CD4-positive, alpha-beta T cell treated with Interleukin-15 for 4 hours (primary cell): ENCODE measurements around the gene SLC16A4.
A peak's percentile ranks its signal among the peaks of the same experiment; 100 is the strongest.

Source experiments
- DNase-seq: peaks from one replicate; pipeline ENCODE4 v3.0.0-alpha.2; 2020; ENCODE audit warnings: low spot score

Gene SLC16A4

GRCh38 chr1:110356379-110356778, 34.4 kb downstream of the SLC16A4 start:
- DNase-seq: no peak

- DNase-seq: no peak
These were observed 35.5 kb downstream of the SLC16A4 start for GRCh38 chr1:110355321-110355720.

GRCh38 chr1:110350360-110350759, 40.5 kb downstream of the SLC16A4 start:
- DNase-seq: no peak

- DNase-seq: no peak
These were observed 42.1 kb downstream of the SLC16A4 start for GRCh38 chr1:110348771-110349170.

GRCh38 chr1:110348050-110348449, 42.8 kb downstream of the SLC16A4 start:
- no peak for DNase-seq

- DNase-seq: no peak
These were observed 43.5 kb downstream of the SLC16A4 start for GRCh38 chr1:110347182-110347893.

- DNase-seq: no peak
These were observed 44.1 kb downstream of the SLC16A4 start for GRCh38 chr1:110346690-110347089.

- no peak for DNase-seq
These were observed 45.3 kb downstream of the SLC16A4 start for GRCh38 chr1:110345480-110345879.

- DNase-seq: no peak
These were observed 46.7 kb downstream of the SLC16A4 start for GRCh38 chr1:110344152-110344551.

- no peak for DNase-seq
These were observed 47.6 kb downstream of the SLC16A4 start for GRCh38 chr1:110343249-110343648.

- no peak for DNase-seq
These were observed 48.9 kb downstream of the SLC16A4 start for GRCh38 chr1:110341872-110342331.

GRCh38 chr1:110341146-110341871, 49.5 kb downstream of the SLC16A4 start:
- no peak for DNase-seq

GRCh38 chr1:110340207-110340468, 50.7 kb downstream of the SLC16A4 start:
- DNase-seq: no peak

- DNase-seq: peak; percentile 39
These were observed 51.2 kb downstream of the SLC16A4 start for GRCh38 chr1:110339407-110340206.

- peak; percentile 100 for DNase-seq
These were observed 51.9 kb downstream of the SLC16A4 start, which contains the start of gene RBM15 for GRCh38 chr1:110338886-110339406. RBM15 (plus strand) TSS chr1:110339377; CDS start chr1:110339406, 29 bp downstream.

- DNase-seq: peak; percentile 91
These were observed 52.4 kb downstream of the SLC16A4 start for GRCh38 chr1:110338309-110338885.

GRCh38 chr1:110337704-110338308, 53.0 kb downstream of the SLC16A4 start:
- no peak for DNase-seq

GRCh38 chr1:110336300-110337039, 54.4 kb downstream of the SLC16A4 start:
- DNase-seq: no peak

- no peak for DNase-seq
These were observed 55.6 kb downstream of the SLC16A4 start for GRCh38 chr1:110335265-110335664.

GRCh38 chr1:110328700-110329099, 62.1 kb downstream of the SLC16A4 start:
- DNase-seq: no peak

- no peak for DNase-seq
These were observed 62.6 kb downstream of the SLC16A4 start for GRCh38 chr1:110328274-110328673.
